Measurements from ENCODE around the gene KCTD15.

Gene KCTD15

GRCh38 chr19:33798681-33799111, 2.0 kb downstream of the KCTD15 start:
- no peak for DNase-seq

GRCh38 chr19:33799476-33799875, 2.8 kb downstream of the KCTD15 start:
- DNase-seq = no peak

- no peak for DNase-seq
Observed at GRCh38 chr19:33800012-33800680, 3.5 kb downstream of the KCTD15 start.

- no peak for DNase-seq
Observed at GRCh38 chr19:33801411-33801810, 4.7 kb downstream of the KCTD15 start.

- DNase-seq = no peak
Observed at GRCh38 chr19:33802001-33802400, 5.3 kb downstream of the KCTD15 start.

- DNase-seq = no peak
Observed at GRCh38 chr19:33802801-33803200, 6.1 kb downstream of the KCTD15 start.

GRCh38 chr19:33803383-33803782, 6.7 kb downstream of the KCTD15 start:
- no peak for DNase-seq

- DNase-seq = no peak
Observed at GRCh38 chr19:33804021-33804799, 7.5 kb downstream of the KCTD15 start.

- DNase-seq = no peak
Observed at GRCh38 chr19:33805313-33805712, 8.6 kb downstream of the KCTD15 start.

GRCh38 chr19:33805840-33806433, 9.3 kb downstream of the KCTD15 start:
- no peak for DNase-seq

- DNase-seq = no peak
Observed at GRCh38 chr19:33806434-33806881, 9.8 kb downstream of the KCTD15 start.

- DNase-seq = no peak
Observed at GRCh38 chr19:33808399-33808798, 11.7 kb downstream of the KCTD15 start.

GRCh38 chr19:33809960-33810359, 13.3 kb downstream of the KCTD15 start:
- no peak for DNase-seq

- no peak for DNase-seq
Observed at GRCh38 chr19:33810821-33811220, 14.2 kb downstream of the KCTD15 start.

- no peak for DNase-seq
Observed at GRCh38 chr19:33811246-33811645, 14.6 kb downstream of the KCTD15 start.

- no peak for DNase-seq
Observed at GRCh38 chr19:33811736-33812387, 15.2 kb downstream of the KCTD15 start.

GRCh38 chr19:33812388-33813330, 16.0 kb downstream of the KCTD15 start:
- DNase-seq = no peak

- no peak for DNase-seq
Observed at GRCh38 chr19:33813391-33814101, 16.9 kb downstream of the KCTD15 start.

- DNase-seq = no peak
Observed at GRCh38 chr19:33814181-33815165, 17.8 kb downstream of the KCTD15 start.

Measured in CD4-positive, alpha-beta T cell treated with Interleukin-4 for 1 hour (primary cell).